Measurements from ENCODE around the gene PRKACG. TPM values are rescaled to one million over a fixed set of nuclear protein-coding genes. Genes with fewer than 3 reads are reported as not detected.

The PRKACG gene
- not detected in 2 replicates for total RNA-seq

GRCh38 chr9:69014013-69014412, at the start of gene PRKACG:
TSS of gene PRKACG (minus strand) at chr9:69014113. CDS start at chr9:69014092, 21 bp downstream.

GRCh38 chr9:69035438-69036308, 21.8 kb upstream of the PRKACG start, which contains the start of gene FXN:
TSS of gene FXN (plus strand) at chr9:69035752. CDS start at chr9:69035783, 31 bp downstream.

Other genes starting within 250 kb of the PRKACG start
- 5.6 and 9.9 TPM in 2 replicates for gene FXN, start 21.6 kb upstream of the PRKACG start, total RNA-seq
- gene TJP2, start 160.2 kb upstream of the PRKACG start, total RNA-seq = 72.7 and 107 TPM in 2 replicates

Measured in hair follicular keratinocyte (primary cell).